ENCODE data around the gene SCYGR3.
A peak's percentile ranks its signal among the peaks of the same experiment; 100 is the strongest.
"Not testable (repeated sequence)": the region's sequence is repeated elsewhere in the genome, so short reads cannot be mapped to it uniquely, and the experiment has no call there.

SCYGR3 gene

DNA sequence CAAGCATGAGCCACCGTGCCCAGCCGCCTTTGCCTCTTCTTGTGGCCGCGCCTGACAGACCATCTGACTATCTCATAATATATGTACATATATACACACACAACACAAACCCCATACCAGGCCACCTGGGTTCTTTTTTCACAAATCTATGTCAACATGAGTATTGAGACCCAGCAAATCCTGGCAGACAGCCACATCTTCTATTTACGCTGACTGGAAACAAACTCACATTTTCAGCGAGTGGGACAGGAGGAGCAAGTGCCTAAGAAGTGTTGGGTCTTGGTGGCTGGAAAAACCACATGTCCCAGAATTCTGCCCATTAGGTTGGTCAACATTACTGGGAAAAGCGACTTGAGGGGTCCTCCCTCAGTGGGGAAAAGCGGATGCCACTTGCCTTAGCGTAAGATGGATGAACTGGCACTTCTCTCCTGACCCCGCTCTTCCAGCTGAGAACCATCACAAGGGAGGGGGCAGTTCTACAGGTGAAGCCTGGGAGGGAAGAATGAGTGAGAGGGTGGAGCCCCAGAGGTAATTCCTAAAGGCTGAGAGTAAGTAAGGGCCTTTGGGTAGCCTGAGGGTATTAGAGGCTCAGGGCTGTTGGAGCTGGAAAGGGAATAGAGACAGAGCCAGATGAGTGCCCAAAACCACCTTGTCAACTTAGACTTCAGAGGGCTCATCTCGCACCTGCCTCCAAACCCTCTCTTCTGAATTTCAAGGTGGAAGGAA is 1.9 kb downstream of the SCYGR3 start:
- DNase-seq: no peak

DNA sequence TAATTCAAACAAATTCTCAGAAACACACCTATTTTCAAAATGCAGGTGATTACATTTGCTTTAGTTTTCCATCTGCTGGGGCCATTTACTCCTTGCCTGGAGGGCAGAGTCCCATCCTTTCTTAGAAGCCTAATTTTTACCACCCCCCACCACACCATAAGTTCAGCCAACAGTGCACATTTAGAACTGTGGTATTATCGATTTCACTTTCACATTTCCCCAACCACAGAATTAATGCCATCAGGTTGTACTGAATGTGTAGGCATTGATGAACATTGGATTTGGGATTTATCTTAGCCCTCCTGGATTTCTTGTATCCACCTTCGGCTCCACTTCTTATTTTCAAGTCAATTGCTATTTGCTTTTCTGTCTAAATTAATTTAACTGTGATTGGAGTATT is 4.5 kb downstream of the SCYGR3 start:
- no peak for DNase-seq

DNA sequence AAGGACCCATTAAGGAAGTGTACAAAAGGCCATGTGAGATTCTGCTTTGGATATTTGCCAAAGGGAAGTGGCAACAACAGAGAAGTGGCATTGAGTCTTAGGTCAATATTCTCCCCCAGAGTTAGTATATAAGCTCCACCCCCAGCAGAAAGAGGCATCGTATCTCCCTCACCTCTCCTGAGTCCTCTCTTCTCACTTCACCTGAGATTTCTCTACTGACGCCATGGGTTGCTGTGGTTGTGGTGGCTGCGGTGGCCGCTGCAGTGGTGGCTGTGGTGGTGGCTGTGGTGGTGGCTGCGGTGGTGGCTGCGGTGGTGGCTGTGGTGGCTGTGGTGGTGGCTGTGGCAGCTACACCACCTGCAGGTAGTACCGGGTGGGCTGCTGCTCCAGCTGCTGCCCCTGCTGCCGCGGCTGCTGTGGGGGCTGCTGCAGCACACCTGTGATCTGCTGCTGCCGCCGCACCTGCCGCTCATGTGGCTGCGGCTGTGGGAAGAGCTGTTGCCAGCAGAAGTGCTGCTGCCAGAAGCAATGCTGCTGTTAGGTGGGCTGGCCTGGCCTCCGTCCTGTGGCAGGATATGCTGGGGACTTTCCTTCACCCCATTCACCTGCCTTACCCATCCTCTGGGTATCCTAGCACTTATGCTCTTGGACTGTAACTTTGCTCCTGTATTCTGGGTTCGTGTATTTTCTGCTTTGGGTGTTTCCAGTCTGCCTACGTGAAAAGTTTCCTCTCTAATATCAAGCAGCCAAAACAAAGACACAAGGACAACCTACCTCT is 5.9 kb downstream of the SCYGR3 start:
- peak; percentile 36 for DNase-seq

DNA sequence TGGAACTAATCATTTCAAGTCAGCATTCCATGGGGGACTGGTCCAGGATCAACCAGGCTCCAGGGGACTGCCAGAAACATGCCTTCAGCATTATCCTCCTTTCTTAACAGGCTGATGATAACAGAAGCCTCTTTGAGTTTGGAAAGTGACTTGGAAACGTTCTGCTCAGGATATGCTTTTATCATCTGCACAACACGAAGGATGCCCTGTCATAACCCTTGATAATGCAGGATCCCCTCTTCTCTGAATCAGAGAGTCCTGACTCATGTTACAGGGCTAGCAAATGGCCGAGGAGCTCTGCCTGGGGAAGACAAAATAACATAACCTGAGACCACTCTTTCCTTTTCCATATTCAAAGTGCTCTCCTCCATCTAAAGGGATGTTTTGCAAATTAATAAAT is 6.7 kb downstream of the SCYGR3 start:
- DNase-seq: no peak

DNA sequence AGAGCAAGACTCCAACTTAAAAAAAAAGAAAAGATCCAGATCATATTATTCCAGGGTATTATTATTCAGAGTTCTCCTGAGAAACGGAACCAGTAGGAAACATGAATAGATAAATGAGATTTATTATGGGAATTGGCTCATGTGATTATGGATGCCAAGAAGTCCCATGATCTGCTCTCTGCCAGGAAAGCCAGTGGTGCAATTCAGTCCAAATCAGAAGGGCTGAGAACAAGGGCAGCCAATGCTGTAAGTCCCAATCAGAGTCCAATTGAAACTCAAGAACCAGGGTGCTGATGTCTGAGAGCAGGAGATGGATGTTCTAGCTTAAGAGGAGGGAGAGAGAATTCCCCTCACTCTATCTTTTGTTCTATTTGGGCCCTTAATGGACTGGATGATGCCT is 8.2 kb downstream of the SCYGR3 start:
- DNase-seq: no peak

DNA sequence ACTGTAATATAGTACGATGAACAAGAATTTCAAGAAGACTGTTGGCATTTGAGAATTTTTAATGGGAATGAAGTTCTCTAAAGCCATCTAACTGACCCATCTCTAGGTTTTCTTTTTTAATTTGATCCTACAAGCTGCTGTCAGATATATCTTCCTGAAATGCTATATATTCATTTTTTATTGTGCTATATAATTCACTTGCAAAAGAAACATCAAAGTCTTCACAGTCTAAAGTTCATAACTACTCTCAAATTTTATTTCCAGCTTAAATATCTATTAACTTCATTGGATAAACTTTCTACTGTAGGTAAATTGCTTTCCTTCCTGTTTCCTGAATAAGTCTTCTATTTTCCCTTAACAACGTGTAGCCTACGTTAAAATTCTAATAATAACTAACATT is 12.3 kb downstream of the SCYGR3 start:
- no peak for DNase-seq

DNA sequence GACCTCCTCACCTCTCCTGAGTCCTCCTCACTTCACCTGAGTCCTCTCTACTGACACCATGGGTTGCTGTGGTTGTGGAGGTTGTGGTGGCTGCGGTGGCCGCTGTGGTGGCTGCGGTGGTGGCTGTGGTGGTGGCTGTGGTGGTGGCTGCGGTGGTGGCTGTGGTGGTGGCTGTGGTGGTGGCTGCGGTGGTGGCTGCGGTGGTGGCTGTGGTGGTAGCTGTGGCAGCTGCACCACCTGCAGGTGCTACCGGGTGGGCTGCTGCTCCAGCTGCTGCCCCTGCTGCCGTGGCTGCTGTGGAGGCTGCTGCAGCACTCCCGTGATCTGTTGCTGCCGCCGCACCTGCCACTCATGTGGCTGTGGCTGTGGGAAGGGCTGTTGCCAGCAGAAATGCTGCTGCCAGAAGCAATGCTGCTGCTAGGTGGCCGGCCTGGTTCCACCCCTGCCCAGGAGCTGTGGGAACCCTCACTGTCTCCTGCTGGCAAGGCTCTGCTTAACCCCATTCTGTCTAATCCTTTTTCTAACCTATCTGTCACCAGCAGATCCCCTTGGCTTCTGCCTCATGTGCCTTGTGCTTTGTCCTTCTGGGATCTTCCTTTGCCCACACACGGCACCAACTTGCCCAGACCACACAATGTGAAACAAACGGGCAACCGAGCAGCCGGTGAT is 15.7 kb downstream of the SCYGR3 start, which contains the start of gene SCYGR2:
TSS of gene SCYGR2 (plus strand) at position 59 of the 669 bp plus-strand sequence. CDS start at position 59, 0 bp downstream.
- DNase-seq: not testable (repeated sequence)

DNA sequence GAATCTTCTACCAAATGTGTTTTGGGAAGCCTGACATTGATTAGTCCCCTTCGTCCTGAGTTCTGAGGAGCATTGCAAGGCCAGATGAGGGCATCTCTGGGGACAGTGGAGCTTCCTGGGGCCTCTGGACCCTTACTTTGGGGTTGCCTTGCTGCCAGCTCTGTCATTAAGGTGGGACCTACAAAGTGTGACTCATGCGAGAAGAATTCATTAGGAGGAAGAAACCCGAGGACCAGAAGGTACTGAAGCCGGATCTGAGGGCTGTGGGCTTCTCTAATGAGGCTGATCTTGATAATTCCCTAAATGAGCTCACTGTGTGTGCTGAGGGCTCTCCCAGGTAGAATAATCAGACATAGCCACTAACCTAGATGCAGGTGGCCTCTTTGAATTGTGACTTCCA is 16.6 kb downstream of the SCYGR3 start:
- no peak for DNase-seq

DNA sequence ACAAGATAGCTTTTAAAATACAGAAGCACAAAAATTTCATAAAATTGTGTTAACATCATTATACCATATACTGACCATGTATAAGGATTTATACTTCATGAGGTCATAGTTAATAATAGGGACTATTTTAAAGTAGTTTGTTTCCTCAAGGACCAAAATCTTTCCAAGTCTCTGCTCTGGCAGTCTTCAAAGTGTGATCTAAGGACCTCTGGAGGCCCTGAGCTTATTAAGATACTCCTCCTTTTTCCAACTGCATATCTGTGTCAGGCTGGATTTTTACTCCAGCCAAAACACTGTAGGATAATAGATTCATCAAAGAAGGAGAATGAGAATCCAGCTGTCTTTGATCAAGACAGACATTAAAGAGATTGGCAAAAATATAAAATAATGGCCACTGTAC is 17.6 kb downstream of the SCYGR3 start:
- no peak for DNase-seq

DNA sequence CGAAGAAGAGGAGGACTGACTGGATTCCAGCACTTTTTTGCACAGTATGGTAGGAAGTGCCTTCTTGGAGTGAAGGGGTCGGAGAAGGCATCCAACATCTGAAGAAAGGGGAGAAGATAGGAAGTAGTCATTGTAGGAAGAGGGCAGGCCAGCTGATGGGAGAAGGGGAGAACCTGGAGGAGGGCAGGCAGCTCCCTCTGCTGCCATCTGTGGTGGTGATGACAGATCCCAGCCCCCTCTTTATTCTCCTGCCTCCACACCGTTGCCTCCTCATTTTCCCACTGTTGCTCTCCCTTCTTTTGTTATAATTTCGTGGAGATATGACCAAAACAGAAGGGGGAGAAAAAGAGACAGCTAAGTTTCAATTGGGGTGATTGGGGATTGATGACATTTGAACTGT is 18.8 kb downstream of the SCYGR3 start:
- DNase-seq: no peak

DNA sequence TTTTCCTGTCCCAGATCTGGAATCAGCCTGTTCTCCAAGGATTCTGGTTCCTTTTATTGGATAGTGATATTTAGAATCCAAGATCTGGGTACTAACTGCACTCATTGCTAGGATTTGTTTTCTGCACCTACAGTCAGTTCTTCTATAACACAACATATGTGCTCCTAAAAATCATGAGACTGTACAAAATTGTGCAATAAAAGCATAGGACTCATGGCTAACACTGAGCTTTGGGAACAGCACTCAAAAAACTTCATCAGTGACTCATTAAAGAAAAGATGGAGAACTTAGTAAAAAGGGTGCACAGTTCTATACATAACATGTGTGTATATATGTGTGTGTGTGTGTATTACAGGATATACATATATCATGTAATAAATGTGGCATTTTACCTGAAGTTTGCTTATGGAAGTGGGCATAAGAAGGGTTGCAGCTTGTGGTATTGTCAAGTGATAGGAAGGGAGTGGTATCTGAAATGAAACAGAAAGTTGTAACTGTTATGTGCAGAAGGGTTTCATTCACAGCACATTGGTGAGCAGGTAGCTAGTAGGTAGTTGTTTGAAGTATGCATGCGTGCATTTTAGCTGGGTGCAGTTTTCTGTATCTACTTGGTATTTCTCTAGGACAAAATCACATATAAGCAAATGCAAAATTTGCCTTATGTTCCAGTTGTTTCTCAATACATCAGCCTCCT is 21.8 kb downstream of the SCYGR3 start:
- no peak for DNase-seq

DNA sequence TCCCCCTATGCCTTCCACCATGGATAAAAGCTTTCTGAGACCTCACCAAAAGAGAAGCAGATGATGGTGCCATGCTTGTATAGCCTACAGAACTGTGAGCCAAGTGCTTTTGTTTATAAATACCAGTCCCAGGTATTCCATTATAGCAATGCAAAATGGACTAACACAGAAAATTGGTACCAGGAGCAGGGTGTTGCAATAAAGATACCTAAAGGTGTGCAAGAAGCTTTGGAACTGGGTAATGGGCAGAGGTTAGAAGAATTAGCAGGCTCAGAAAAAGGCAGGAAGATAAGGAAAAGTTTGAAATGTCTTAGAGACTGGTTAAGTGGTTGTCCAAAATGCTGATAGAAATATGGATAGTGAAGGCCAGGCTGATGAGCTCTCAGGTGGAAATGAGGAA is 32.3 kb downstream of the SCYGR3 start:
- no peak for DNase-seq

DNA sequence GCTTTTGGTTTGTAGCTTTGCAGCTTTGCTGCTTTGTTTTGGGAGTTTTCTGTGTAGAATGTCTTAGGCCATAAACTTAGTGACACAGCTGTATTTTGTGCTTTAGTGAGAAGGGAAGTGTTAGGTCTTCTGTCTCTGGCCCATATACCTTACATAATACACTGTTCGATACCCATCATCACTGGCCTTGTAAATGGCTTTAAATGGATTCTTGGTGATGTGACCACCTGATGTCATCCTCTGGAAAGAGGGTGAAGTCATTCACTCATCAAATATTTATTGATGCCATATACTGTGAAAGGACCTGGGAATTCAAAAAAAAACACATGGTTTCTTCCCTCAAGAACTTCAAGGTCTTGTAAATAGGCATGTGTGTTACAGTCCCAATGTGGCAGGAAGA is 34.8 kb downstream of the SCYGR3 start:
- no peak for DNase-seq

DNA sequence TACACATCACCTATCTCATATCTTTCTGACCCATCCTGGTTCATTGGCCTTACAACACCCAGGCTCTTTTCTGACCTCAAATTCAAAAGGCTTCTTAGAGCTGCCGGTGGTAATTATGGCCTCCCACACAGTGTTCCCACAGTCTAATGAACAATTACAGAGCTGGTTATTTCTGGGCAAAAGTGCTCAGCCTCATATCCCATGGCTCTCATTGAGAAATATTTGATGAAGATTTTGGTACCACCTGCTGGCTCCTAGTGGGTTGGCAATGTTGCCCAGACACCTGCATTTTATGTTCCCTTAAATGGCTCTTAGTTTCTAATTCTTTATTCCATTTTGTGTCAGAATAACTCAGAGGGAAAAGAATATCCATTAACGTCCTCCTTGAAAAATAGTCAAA is 36.0 kb downstream of the SCYGR3 start:
- no peak for DNase-seq

DNA sequence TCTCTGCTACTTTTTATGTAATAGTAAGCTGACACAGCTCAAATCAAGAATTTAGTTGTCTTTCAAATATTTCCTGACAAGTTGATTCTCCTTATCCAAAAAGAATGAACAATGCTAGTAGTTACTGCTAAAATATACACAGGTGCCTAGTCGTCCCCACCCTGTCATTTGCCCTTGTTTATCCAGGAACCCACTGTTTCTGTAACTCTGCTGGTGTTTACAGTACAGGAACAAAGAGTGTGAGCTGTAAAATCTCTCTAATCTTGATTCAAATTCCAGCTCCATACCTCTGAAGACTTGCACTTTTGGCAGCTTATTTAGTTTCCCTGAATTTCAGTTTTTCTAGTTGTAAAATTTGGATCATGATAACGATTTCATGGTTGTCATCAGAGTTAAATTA is 37.1 kb downstream of the SCYGR3 start:
- DNase-seq: no peak

DNA sequence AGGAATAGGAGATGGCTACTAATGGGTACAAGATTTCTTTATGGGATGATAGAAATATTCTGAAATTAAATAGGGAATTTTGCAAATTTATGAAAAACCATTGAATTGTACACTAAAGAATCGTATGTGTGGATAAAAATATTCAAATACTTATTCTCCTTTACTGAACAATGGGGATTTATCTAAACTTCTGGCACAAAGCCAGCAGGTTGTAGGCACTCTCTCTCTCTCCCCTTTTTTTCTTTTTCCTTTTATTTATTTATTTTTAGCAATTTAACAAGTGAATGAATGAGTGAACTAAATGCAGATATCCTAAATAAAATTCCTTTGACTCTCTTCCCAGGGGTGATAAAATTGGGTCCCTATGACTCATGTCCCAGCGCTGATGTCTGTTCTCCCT is 37.8 kb downstream of the SCYGR3 start:
- no peak for DNase-seq

DNA sequence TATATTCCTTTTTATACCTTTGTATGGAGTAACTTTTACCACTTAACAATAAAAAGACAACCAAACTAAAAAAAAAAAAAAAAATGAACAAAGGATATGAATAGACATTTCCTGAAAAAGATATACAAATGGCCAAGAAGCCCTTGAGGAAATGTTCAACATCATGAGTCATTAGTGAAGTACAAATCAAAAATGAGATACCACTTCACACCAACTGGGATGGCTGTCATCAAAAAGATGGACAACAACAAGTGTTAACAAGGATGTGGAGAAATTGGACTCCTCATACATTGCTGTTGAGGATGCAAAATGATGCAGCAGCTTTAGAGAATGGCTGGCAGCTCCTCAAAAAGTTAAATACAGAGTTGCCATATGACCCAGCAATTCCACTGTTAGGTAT is 38.5 kb downstream of the SCYGR3 start:
- DNase-seq: no peak

DNA sequence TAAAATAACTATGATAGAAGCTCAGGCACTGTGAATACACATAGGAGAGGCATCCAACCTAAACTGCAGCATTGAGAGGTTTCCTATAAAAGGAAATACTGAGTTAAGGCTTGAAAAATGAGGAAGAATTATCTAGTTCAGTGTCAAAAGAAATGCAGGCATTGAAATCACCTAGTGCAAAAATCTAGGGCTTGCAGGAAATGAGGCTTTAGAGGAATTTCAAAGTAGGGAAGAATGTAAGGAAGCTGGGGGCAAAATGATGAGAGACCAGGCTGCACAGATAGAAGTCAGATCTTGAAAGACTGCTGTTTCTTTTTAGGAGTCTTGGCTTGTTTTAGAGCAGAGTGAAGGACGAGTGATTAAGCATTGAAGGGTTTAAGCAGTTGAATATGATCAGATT is 44.0 kb downstream of the SCYGR3 start:
- no peak for DNase-seq

DNA sequence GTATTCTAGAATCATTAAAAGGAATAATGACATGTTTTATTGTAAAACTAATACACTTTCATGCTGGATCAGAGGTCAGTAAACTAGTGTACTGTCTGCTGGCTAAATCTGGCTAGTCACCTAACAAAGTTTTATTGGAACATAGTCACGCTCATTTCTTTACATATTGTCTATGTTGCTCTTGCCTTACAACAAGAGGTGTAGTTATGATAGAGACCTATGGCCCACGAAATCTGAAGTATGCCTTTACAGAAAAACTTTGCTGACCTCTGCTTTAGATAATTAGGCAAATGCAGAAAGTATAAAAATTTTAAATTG is 45.8 kb downstream of the SCYGR3 start:
- DNase-seq: no peak

DNA sequence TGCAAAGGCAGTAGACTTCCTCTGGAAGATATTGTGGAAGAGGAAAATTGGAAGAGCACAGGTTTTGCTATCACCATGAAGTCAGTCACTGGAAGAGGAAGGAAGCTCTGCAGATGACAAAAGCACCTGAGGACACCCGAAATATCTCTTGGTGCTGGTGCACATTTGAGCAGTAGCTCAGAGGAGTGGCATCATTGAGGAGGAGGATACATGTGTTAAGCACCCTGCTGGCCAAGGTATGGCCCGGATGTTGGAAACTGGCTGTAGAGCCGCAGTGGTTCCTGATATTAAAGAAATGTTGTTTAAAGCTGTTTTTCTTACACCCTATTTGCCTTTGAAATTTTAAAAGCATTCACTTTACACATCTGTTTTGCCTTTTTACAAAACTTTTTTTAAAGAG is 48.6 kb downstream of the SCYGR3 start:
- DNase-seq: no peak

DNA sequence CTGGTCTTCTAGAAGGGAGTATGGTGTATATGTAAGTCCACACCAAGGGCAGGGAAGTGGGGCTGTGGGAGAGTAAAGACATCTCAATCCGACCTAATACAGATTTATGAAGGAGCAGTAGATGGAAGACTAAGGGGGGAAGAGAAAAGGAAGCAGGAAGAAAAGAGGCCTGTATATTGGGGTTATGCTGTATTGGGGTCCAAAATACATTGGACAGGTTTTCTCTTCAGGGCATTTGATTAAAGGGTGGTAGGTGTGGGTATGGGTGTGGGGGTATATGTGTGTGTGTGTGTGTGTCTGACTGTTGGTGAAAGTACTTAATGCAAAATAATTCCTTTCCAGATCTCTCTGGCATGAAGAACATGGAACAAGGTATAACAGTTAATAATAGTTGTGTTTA is 49.6 kb downstream of the SCYGR3 start:
- no peak for DNase-seq
